Measurements from ENCODE around the gene XYLT2.

XYLT2 gene

DNA sequence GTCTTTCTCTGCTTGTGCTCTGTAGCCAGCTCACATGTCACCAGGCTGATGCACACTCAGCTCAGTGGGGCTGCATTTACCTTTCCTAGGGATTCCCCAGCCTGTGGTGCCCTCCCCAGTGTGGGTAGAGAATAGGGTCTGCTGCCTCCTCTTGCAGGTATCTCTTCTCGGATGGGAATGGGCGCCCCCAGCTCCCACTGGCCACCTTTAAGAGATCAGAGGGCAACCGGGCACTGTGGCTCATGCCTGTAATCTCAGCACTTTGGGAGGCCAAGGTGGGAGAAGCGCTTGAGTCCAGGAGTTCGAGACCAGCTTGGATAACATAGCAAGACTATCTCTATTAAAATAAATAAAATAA, 3.3 kb downstream of the XYLT2 start:
- TF ChIP-seq, protein P1, sequence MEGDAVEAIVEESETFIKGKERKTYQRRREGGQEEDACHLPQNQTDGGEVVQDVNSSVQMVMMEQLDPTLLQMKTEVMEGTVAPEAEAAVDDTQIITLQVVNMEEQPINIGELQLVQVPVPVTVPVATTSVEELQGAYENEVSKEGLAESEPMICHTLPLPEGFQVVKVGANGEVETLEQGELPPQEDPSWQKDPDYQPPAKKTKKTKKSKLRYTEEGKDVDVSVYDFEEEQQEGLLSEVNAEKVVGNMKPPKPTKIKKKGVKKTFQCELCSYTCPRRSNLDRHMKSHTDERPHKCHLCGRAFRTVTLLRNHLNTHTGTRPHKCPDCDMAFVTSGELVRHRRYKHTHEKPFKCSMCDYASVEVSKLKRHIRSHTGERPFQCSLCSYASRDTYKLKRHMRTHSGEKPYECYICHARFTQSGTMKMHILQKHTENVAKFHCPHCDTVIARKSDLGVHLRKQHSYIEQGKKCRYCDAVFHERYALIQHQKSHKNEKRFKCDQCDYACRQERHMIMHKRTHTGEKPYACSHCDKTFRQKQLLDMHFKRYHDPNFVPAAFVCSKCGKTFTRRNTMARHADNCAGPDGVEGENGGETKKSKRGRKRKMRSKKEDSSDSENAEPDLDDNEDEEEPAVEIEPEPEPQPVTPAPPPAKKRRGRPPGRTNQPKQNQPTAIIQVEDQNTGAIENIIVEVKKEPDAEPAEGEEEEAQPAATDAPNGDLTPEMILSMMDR (IDR thresholded peaks at IDR 0.05; ENCODE audit: low read depth, low read length, missing control alignments): no peak
- no peak overlapping the region for H3K4me3 ChIP-seq (replicated peaks; ENCODE audit: low read depth, low read length)
- no peak for DNase-seq (ENCODE audit: extremely low read depth, low read depth)

DNA sequence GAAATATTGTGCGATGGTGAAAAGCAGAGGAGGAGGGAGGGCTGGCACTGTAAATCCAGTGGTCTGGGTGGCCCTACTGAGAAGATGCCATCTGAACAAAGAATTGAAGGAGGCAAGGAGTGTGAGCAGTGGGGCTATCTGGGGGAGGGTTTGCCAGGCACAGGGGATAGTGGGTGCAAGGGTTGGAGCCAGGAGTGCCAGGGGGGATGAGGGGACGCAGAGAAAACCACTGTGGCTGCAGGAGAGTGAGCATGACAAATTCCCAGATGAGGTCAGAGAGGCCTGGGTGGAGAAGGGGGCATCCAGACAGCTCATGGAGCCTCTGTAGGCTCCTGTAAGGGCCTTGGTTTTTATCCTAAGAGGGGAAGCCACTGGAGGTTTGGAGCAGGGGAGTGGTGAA, 4.8 kb downstream of the XYLT2 start:
- TF ChIP-seq, protein P1 (IDR thresholded peaks at IDR 0.05; ENCODE audit: low read depth, low read length, missing control alignments): no peak
- no peak for DNase-seq (ENCODE audit: extremely low read depth, low read depth)
- no peak overlapping the region for H3K4me3 ChIP-seq (replicated peaks; ENCODE audit: low read depth, low read length)

DNA sequence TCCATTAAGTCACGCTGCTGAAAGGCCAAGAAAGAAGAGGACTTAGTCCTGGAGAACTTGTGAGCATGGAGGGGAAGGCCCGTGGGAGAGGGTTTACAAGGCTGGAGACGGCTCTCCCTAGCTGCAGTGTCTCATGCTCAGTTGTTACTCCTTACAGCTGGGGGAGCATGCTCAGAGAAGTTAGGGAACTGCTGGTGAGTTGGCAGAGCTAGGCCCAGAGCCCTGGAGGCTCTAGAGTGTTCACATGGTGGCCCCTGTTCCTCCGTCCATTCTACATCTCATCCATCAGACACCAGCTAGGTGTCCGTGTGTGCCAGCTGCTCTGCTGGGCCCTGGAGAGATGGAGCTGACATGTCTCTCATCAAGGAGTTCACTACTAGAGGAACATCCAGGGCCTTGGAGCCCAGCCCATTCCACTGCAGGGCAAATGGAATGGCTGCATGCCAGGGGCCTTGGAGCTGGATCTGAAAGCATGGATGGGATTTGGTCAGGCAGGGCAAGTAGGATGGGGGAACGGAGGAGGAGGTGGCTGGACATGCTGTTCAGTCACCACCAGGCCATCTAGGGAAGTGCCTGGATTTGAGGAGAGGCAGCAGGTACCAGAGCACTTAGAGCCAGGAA, 6.3 kb downstream of the XYLT2 start:
- no peak overlapping the region for H3K4me3 ChIP-seq (replicated peaks; ENCODE audit: low read depth, low read length)
- no peak for DNase-seq (ENCODE audit: extremely low read depth, low read depth)
- TF ChIP-seq, protein P1 (IDR thresholded peaks at IDR 0.05; ENCODE audit: low read depth, low read length, missing control alignments): no peak

DNA sequence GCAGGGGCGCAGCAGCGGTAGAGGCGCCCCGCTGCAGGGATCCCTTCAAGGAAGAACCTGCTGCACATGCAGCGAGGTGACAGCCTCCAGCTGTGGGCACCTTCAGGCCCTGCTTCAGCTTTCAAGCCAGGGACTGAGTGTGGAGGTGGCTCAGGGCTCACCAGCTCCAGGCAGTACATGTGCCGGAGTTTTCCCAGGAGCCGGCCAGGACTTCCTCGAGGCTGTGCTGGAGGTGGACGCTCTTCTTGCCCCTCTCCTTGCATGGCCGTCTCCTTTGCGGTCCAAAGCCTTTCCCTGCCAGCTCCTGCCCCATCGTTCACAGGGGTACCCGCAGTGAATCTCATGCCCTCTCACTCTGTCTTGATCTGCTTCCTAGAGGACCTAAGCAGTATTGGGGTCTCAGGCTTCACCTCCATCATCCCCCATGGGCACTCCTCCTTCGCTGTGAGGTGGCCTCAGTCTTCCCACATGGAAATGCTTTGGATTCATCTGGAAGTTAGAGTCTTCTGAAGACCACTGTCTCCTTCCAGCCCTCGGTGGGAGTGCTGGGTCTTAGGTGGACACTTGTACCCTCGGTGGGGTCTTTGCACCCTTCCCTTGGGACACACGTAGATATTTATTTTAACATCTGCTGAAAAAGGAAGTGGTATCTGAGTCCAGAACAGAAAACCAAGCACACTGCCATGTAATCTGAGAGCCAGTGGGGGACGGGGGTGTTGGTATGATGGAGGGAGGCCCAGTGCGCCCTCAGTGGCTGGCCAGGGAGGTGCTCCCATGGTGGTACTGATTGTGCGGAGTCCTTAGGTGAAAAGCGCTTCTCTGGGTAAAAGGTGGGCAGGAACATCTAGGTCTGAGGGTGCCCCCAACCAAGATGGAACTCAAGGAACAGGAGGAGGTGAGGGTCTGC, 7.0 kb downstream of the XYLT2 start:
- TF ChIP-seq, protein P1 (IDR thresholded peaks at IDR 0.05; ENCODE audit: low read depth, low read length, missing control alignments): no peak
- DNase-seq (ENCODE audit: extremely low read depth, low read depth): no peak
- H3K4me3 ChIP-seq (replicated peaks; ENCODE audit: low read depth, low read length): no peak overlapping the region

DNA sequence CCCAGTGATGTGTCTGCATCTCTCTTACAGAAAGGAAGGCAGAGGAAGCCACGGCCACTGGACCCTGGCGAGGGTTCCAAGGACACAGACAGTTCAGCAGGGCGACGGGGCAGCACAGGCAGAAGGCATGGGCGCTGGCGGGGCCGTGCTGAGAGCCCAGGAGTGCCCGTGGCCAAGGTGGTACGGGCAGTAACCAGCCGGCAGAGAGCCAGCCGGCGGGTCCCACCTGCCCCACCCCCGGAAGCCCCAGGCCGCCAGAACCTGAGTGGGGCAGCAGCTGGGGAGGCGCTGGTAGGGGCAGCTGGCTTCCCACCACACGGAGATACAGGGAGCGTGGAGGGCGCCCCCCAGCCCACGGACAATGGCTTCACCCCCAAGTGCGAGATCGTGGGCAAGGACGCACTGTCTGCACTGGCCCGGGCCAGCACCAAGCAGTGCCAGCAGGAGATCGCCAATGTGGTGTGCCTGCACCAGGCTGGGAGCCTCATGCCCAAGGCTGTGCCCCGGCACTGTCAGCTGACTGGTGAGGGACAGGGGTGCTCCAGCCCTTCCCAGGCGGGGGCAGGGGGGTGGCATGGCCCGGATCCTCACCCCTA, 7.8 kb downstream of the XYLT2 start:
- DNase-seq (ENCODE audit: extremely low read depth, low read depth): no peak
- TF ChIP-seq, protein P1 (IDR thresholded peaks at IDR 0.05; ENCODE audit: low read depth, low read length, missing control alignments): no peak
- no peak overlapping the region for H3K4me3 ChIP-seq (replicated peaks; ENCODE audit: low read depth, low read length)

DNA sequence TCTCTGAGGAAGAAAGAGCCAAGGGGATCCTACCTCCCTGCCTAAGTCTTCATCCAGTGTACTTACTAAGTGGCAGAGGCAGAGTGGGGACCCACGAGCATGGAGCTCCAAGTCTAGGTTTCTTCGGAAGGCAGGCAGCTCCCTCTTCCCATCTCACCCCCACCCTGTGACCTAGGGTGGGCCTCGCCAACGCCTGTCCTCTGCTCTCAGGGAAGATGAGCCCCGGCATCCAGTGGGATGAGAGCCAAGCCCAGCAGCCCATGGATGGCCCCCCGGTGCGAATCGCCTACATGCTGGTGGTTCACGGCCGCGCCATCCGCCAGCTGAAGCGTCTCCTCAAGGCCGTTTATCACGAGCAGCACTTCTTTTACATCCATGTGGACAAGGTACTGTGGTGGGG, 8.3 kb downstream of the XYLT2 start:
- TF ChIP-seq, protein P1 (IDR thresholded peaks at IDR 0.05; ENCODE audit: low read depth, low read length, missing control alignments): no peak
- no peak for DNase-seq (ENCODE audit: extremely low read depth, low read depth)

More for the DNA sequence above, 8.3 kb downstream of the XYLT2 start:
- no peak overlapping the region for H3K4me3 ChIP-seq (replicated peaks; ENCODE audit: low read depth, low read length)

All from HFF-Myc (cell line).